ENCODE results near the gene MVB12B.

MVB12B gene

GRCh38 chr9:126549246-126550006, 222.8 kb downstream of the MVB12B start:
- DNase-seq, result no peak

- no peak for DNase-seq
These were observed 224.3 kb downstream of the MVB12B start for GRCh38 chr9:126550891-126551351.

GRCh38 chr9:126551812-126552211, 225.2 kb downstream of the MVB12B start:
- DNase-seq, result no peak

GRCh38 chr9:126554292-126554691, 227.7 kb downstream of the MVB12B start:
- no peak for DNase-seq

- DNase-seq, result peak in 2 of 3 donors; percentile 24 to 26
These were observed 228.8 kb downstream of the MVB12B start for GRCh38 chr9:126555421-126555820.
